Kasumi-1 (cell line): Measurements from ENCODE around the gene LHCGR.
"Not testable (repeated sequence)": the region's sequence is repeated elsewhere in the genome, so short reads cannot be mapped to it uniquely, and the experiment has no call there.

ENCODE experiments used
- DNase-seq, 2 experiments: peaks; one replicate each; lab custom pipeline; 2025; lab: John Stamatoyannopoulos, UW

The LHCGR gene

DNA sequence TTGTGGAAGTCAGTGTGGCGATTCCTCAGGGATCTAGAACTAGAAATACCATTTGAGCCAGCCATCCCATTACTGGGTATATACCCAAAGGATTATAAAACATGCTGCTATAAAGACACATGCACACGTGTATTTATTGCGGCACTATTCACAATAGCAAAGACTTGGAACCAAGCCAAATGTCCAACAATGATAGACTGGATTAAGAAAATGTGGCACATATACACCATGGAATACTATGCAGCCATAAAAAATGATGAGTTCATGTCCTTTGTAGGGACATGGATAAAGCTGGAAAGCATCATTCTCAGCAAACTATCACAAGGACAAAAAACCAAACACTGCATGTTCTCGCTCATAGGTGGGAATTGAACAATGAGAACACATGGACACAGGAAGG lies 16.3 kb downstream of the LHCGR start:
- DNase-seq = not testable (repeated sequence)

DNA sequence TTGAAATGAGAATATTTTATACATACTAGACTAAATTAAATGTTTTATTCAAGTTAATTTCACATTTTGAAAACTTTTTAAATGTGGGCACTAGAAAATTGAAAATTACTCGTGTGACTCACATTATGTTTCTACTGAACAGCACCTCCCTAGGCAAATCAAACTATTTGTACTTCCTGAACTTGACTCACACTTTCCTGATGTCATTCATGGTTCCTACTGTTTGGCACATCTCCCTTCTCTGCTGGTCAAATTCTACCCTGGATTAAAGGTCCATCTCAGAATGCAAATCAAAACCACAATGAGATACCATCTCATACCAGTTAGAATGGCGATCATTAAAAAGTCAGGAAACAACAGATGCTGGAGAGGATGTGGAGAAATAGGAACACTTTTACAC lies 16.7 kb downstream of the LHCGR start:
- no peak for DNase-seq

DNA sequence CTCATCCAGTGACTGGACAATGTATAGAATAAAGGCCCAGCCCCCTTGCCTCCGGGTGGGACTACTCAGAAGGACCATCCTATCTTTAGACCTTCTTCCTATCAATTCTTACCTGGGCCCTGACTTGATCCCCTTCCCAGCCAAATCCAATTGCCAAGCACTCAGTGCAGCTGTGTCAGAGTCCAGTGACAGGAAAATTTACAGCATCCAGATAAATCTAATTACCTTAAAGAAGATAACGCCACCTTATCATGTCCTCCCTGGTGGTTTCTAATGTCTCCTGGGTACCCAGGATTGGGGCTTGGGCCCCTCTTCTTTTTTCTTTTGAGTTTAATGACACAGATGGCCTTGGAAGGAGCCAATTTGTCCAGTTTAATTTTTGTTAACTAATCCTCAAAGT lies 19.3 kb downstream of the LHCGR start:
- no peak for DNase-seq

DNA sequence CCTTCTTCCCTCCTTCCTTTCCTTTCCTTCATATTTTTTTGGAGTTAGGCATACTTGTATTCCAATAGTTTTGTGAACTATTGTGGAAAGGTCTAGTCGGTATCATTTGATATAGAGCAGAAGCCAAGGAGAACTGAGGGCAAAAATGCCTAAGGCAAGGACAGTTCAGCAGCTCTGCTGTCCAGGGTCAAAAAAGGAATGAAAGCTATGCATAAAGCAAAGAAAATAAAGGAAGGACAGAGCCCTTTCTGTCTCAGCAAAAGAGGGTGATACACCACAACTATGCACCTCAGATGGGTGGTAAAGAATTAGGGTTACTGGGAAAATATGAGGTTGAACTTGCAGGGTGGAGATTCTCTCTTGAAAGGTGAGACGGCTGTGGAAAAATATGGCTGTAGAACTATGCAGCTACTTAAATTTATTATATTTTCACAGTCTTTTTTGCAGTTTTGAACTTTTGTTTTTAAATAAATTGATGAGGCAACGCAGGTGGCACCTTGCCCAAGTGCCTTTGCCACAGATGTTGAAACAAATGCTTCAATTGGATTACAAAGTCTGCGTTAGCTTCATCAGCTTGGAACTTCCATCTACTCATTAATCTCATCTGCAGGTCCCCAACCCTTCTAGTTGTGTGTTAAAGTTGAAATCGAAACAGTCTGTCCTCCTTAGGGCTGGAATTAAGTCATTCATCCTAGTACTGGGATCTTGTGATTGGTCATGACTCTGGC lies 20.8 kb downstream of the LHCGR start:
- no peak for DNase-seq

DNA sequence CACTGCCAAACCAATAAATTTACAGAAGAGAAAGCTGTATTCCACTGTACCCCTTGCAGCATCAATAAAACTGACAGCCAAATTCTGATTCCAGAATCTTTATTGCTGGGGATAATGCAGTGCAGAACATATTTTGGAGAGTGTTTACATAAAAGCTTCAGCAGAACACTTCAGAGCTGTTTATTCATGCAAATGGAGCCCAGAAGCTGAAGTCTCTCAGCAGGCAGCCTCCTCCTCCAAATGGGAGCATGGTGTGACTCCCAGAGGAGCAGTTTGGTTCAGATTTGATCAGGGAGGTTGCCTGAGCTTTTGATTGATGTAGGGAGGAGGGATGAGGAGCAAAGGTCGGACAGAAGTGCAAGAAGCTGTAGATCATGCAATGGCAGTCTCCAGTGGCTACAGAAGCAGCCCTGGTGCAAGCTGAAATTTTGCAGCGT lies 22.4 kb downstream of the LHCGR start:
- no peak for DNase-seq

DNA sequence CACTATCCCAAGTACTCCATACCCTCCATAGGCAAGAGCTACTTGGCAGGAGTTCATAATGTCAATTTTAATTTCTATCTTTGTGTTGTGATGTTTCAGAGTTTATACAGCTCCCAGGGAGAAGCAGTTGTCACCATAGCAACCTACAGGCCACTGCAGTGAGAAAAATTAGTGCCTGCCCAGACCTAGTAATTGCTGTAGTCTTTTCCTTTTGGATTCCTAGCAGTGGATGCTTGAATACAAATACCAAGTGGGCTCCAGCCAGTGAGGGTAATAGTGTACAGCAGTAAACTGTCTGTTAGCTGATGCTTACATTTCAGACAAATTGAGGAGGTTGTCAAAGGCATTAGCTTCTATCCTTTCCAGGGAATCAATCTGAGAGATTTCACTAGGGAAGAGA lies 26.7 kb downstream of the LHCGR start:
- no peak for DNase-seq

DNA sequence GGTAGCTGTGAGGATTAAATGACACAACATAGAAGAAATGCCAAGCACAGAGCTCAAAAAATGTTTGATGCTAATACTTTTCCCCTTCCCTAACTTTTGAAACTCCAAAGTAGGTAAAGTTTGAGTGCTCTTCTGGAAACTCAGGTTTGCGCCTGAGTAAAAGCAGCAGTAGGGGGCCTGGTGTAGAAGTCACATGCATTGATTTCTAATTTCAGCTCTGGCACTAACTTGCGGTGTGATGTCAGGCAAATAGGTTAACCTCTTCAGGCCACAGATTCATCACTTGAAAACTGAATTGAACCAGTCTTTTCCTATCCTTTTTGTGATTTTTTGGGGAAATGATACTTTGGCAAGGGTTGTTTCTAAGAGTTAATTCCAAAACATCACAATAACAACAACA lies 27.2 kb downstream of the LHCGR start:
- no peak for DNase-seq

DNA sequence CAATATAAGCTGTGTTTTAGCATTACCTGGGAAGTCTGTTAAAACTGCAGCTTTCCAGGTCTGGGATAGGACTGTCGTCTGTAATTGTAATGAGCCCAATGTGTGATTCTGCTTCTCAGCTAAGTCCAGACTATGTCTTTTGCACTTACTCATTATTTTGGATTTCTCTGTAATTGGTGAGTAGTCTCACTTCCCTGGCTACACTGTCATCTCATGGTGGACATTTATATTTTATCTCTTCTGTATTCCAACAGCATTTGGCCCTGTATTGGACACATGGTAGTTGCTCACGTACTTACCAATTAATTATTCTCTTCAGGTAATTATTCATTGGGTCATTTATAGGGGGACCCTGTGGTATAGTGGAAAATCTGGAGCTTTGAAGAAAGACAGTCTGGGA lies 28.0 kb downstream of the LHCGR start:
- peak; percentile 7 to 20 for DNase-seq

DNA sequence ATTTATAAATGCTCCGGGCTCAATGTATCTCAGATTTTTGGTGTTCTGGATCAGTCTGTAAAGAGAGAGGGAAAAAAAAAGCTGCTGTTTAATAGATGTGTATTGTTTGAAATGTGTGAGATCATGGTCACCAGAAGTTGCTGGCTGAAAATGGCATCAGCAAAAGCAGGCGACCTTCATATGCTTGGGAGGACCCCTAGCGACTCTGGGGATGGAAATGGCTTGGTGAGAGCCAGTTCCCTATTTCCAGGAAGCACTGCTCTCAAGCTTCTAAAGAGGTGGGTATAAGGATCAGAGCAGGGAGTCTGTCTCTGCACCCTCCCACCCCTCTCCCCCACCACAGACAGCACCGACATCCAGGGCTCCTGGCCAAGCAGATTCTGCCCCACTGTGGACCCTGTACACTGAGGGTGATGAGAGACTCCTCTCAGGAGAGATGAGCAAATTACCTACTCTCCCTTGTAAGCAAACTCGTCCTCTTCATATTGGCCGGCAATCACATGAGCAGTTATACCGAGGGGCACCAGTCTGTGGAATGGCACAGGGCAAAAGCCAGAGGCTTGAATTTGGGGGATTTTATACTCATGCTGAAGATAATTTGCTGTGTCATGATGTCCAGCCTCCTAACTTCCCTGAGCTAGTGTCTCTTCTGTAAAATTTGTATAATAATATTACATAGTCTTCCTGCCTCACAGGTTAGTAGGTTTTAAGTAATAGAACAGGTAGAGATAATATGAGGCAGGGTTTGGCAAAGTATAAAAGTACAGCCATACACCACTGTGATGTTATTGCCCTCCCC lies 29.6 kb downstream of the LHCGR start:
- no peak for DNase-seq

DNA sequence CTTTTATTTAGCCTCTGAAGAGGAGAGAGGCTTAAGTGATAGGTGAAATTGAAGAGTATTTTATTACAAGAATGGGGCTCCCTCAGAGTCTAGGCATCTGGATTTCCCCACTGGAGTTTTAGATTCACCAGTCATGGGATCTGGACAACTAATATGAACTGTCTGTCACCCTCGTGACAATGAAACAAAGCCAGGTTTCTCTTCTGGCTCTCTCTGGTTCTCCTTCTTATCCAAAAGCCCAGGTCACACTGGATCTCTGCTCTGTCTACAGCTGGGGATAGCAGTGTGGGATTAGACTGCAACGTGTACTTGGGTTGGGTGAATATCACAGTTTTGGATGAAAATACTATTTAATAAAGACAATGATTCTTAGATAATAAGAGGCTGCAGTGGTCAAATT lies 31.2 kb downstream of the LHCGR start:
- no peak for DNase-seq

DNA sequence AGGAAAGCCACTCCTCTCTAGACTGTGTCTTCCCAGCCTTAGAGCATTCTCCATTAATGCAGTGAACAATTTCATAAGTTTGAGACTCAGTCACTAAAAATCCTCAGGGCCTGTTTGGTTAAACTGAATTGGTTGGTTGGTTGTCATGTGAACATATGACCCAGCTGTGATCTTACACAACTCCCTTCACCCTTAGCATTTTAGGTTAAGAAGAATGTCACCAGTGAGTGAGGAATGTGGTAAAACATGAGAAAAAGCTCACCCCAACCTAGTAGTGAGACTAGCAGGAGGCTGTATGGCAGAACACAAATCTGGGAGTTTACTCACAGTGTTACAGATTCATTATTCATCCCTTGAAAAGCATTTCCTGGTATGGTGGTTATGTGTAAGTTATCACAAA lies 32.4 kb downstream of the LHCGR start:
- DNase-seq = no peak

DNA sequence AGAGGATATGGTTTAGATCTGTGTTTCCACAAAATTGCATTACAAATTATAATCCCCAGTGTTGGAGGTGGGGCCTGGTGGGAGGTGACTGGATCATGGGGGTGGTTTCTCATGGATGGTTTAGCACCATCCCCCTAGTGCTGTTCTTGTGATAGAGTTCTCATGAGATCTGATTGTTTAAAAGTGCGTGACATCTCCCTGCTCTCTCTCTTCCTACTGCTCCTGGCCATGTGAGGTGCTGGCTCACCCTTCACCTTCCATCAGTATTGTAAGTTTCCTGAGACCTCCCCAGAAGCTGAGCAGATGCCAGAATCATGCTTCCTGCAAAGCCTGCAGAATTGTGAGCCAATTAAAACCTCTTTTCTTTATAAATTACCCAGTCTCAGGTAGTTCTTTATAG lies 33.1 kb downstream of the LHCGR start:
- no peak for DNase-seq

DNA sequence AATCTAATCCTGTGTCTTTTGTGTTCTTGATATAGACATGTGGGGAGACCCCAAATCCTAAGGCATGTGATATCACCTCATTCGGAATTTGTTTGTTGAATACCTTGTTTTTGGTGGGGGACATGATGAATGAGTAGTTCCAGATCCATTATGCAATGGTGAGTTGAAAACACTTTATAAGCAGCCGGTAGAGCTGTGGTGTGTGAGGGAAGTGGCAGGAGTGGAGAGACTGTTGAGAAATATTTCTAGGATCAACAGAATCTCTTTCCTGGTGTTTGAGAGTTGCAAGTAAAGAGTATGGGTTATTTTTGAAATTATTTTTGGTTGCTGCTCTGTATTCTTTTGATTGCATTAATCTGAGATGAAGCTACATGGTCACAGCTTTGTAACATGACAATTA lies 34.4 kb downstream of the LHCGR start:
- no peak for DNase-seq

DNA sequence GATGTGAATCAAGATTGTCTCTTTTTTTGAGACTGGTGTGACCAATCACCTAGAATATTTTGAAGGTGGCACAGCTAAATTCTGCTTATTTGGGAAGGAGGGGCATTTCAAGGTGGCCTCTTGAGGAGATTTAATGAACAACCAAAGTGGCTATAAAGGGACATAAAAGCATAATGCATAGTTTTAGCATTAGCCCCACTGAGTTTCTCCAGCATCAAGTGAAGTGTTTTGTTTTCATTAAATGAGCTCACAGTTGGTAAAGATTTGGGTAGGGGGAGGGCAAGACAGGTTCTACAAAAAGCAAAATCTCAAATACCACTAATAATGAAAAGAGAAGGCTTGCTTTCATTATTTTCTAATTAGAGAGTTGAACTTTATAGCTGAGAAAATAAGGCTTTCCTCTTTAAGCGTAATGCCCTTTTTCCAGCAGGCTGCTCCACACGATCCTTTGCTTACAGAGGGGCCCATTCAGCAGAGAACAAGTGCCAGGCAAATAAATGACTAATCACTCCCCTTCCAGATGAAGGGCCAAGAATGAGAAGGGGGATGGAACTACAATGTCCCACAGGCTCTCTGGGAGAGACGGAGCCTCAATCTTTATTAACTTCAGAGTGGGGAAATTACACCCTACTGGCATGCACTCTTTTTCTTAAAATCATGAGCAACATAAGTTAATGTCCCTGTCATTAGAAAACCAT lies 35.9 kb downstream of the LHCGR start:
- DNase-seq = no peak

DNA sequence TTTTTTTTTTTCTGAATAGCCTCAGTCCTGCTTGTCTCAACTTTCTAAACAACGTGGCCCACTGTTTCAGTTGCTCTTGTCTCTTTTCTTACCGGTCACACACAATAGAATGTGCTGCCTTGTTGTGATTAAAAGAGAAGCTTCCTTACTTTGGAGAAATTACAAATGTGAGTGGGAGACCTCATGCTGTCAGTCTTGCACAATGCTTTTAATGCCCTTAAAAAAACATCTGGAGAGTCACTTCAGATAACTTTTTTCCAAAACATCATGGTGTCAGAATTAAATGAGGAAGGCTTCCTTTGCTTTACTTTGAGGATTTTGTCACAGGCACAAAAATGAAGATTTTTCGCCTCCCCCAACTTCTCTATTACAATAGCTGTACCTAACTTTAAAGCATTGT lies 37.7 kb downstream of the LHCGR start:
- DNase-seq = no peak

DNA sequence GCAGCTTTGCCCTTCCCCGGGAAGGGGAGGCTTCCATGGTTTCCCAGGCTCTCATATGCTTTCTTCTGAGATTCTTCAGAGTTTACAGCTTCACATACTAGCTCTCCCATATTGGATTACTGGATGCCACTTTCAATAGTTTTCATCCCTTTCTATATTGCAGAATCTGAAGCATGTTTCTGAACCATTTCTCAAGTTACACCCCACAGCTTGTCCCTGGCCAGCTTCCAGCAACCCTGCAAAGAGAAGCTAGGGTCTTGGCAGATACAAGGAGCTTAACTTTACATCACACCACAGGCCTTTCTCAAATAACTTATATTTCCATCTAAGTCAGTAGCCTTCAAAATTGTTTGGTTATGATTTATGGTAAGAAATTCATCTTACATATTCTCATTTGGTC lies 39.6 kb downstream of the LHCGR start:
- DNase-seq = no peak

DNA sequence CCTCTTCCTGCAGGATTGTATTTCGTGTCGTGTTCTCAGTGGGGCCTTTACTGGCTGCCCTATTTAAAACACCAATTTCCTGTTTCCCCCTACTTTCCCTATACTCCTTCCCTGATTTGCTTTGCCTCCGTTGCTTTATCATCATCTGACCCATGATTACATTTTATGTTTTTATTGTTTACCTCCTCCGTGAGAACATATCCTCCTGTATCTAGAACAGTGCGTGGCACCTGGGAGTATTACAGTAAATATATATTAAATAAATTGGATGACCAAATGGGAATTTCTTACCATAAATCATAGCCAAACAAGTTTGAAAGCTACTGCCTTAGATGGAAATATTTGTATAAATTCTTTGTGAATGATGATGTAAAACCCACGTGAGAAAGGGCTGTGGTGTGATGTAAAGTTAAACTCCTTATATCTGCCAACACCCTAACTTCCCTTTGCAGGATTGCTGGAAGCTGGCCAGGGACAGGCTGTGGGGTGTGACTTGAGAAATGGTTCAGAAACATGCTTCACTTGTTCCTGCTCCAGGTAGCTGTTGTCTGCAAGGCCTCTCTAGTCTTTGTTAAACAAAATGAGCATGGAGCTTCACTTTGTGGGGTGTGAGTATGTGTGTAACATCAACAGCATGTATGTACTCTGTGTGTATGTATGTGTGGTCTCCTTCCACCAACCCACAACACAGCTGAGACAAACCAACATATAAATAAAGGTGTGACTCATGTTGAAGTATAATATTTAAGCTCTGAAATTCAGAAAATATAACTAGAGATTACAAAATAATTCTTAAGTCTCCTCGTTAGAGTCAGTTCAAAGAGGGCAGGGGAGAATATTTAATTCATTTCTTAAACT lies 40.3 kb downstream of the LHCGR start:
- peak; percentile 34 to 37 for DNase-seq

DNA sequence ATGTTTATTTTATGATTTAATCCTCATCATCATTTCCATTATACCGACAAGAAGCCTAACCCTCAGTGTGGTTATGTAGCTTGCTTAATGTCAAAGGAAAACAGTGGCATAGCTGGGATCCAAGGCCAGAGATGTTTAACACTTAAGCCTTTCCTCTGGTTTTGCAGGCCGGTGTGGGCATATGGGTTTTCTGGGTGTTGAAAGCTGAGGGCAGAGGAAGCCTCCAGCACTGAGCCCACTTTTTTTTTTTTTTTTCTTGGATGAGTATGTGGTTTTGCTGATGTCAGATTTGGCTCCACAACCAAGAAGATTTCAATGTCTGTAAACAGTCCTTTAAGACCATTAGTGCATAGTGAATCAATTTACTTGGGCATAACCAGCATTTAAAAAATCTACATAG lies 41.3 kb downstream of the LHCGR start:
- no peak for DNase-seq

DNA sequence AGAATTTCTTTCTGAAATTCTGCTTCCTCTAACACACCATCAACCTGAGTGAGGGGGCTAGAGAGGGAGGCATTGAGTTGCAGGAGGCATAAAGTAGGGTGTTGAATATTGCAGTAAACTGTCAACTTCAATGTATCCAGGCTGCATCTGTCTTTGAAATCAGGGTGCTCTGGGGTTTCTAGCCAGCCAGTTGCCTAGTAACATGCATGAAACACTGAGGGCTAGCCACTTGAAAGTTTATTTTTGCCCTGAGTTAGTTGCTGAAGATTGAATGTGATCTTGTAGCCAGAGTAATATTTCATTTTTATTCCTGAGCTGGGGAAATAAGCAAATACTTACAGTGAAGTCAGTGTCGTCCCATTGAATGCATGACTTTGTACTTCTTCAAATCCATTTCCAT lies 41.9 kb downstream of the LHCGR start:
- no peak for DNase-seq

DNA sequence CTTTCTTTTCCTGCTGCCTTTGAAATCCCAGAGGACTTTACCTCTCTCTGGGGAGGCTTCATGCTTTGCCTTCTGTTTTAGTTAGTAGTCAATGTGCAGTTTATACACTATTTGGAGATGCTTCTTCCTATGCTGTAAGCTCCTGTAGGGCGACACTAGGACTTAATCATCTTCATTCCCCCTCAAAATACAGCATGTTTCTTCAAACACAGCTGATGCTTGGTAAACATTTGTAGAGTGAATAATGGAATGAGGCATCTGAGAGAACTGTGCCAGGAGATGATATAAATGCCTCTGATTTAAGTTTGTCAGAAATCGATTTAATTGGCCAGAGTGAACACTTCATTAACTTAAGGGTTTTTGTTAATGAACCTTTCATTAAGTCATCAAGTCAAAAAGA lies 43.4 kb downstream of the LHCGR start:
- no peak for DNase-seq

DNA sequence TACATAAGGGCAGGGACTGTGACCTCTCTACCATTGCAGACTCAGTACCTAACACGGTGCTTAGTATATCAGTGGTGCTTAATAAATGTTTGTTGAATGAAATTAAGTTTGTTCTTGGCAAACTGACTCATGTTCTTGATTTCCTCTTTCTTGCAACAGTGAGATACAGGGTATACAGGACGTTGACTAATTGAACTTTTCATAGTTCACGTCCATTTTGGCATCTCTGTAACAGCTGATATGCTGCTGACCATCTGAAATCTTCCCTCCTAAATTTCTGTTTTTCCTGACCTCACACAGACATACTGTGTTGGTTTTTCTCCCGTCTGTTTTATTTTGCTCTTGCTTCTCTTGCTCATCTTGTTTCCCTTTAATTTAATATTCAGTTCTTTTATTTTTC lies 44.2 kb downstream of the LHCGR start:
- no peak for DNase-seq
